VCaP (cell line): ENCODE data around the gene SCARF1.

ENCODE experiments used
- H3K27ac ChIP-seq: fragments of 450-650 bp; 2 replicates; pipeline ENCODE4 v1.5.1; 2017
- TF ChIP-seq, protein P1 (sequence below): fragments of 450-650 bp; conservative IDR thresholded peaks from 2 replicates; pipeline ENCODE4 v1.5.1; 2017; ENCODE audit warnings: mild to moderate bottlenecking, moderate library complexity

SCARF1 gene

DNA sequence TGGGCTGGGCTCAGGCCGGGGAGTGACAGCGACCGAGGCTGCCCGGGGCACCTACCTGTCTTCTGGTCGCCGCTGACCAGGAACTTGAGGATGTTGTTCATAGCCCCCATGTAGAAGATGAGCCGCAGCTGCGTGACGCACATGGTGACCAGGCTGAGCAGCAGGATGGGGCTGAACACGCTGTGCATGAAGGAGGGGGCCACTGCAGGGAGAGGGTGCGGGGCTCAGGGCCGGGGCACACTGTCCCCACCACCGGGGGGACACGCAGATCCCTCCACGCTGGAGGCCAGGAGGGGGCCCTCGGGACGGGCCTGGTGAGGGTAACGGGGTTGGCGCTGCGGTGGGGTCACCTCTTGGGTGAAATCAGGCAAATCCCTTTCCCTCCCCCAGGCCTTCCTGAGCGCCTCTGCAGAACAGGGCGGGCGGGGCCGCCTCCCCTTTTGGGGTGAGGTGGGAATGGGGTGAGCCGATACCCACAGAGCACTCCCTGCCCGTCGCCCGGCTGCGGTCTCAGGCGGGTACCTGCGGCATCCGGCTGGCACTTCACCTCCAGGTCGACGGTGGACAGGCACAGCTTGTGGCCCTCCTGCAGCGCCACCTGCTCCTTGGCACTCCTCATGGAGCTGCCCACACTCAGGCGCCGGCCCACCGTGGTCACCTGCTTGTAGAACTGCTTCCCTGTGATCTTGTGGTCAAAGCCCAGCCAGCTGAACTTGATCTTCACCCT lies 54.6 kb downstream of the SCARF1 start:
- TF ChIP-seq, protein P1, sequence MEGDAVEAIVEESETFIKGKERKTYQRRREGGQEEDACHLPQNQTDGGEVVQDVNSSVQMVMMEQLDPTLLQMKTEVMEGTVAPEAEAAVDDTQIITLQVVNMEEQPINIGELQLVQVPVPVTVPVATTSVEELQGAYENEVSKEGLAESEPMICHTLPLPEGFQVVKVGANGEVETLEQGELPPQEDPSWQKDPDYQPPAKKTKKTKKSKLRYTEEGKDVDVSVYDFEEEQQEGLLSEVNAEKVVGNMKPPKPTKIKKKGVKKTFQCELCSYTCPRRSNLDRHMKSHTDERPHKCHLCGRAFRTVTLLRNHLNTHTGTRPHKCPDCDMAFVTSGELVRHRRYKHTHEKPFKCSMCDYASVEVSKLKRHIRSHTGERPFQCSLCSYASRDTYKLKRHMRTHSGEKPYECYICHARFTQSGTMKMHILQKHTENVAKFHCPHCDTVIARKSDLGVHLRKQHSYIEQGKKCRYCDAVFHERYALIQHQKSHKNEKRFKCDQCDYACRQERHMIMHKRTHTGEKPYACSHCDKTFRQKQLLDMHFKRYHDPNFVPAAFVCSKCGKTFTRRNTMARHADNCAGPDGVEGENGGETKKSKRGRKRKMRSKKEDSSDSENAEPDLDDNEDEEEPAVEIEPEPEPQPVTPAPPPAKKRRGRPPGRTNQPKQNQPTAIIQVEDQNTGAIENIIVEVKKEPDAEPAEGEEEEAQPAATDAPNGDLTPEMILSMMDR: no peak
- H3K27ac ChIP-seq: no peak overlapping the region; the same call in 1 of the 2 replicates

DNA sequence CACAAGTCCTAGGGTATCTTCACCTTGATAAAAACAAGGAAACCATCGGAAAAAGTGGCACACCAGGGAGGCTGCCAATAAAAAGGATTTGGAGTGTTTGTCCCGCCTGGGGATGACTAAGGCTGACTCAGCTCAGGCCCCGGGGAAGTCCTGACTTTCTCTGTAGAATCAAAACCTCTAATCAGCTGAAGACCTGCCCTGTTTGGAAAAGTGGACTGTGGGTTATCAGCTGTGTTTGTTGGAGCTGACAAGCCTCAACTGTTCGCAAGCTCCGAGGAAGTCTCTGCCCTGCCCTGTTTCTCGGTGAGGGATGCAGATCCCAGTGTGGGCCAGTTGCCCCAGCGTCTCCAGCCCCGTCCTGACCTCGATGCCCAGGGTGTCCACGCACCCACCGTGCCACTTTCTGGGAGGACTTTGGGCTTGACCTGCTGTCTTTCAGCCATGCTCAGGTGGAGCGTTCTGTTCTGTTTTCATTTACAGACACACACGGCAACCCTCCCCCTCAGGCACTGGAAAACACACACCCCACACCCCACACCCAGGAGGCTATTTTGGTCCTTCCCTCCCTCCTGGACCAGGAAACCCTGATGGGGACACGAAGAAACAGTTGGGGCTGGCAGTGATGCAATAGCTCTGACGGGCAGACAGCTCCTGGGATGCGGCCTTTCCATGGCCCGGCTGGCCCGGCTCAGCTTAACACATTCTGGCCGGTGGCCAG lies 55.3 kb downstream of the SCARF1 start:
- H3K27ac ChIP-seq: no peak overlapping the region; the same call in 1 of the 2 replicates
- TF ChIP-seq, protein P1: no peak

- no peak overlapping the region for H3K27ac ChIP-seq
- TF ChIP-seq, protein P1: no peak
Measured at GRCh38 chr17:1588821-1589585, 56.5 kb downstream of the SCARF1 start.

DNA sequence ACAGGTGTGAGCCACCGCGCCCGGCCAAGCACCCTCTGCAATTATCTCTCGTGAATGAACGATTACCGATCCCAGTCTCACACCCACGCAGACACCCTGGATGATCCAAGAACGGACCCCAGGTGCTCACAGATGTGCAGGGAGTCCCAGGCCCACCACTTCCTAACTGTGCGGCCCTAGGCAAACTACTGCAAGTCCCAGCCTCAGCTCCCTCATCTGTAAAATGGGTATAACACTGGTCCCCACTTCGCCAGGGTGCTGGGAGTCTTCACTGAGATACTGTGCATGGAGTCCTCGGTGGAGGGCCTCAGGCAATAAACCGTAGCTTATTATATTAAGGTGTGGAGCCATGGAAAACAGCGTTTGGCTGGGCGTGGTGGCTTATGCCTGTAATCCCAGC lies 61.4 kb downstream of the SCARF1 start:
- H3K27ac ChIP-seq: no peak overlapping the region; the same call in 1 of the 2 replicates
- TF ChIP-seq, protein P1: no peak
